ENCODE results near the gene TMEM131. TPM values are rescaled to one million over a fixed set of nuclear protein-coding genes. Genes with fewer than 3 reads are reported as not detected.

Gene TMEM131
- total RNA-seq, 1 donor from 2014 or later, result 36.4 TPM

GRCh38 chr2:97733341-97734035 is 262.3 kb downstream of the TMEM131 start:
- Mint-ChIP-seq H3K36me3 (ENCODE audit: unreplicated experiment) (no peaks in the 10 kb centered on the region), H3K27me3 (ENCODE audit: unreplicated experiment) (no peaks in the 10 kb centered on the region), H3K4me1 (ENCODE audit: unreplicated experiment) (no peaks in the 10 kb centered on the region), H3K9me3 (ENCODE audit: unreplicated experiment) (no peaks in the 10 kb centered on the region), H3K4me3 (ENCODE audit: unreplicated experiment) (no peak overlapping the region), H3K27ac (ENCODE audit: unreplicated experiment) (no peak overlapping the region)
- no peak for DNase-seq (ENCODE audit: extremely low spot score, unreplicated experiment)
- TF ChIP-seq CTCF (IDR thresholded peaks at IDR 0.05), result no peak

GRCh38 chr2:97732436-97733340 is 263.1 kb downstream of the TMEM131 start:
- Mint-ChIP-seq H3K9me3 (ENCODE audit: unreplicated experiment) (no peaks in the 10 kb centered on the region), H3K27me3 (ENCODE audit: unreplicated experiment) (no peaks in the 10 kb centered on the region), H3K36me3 (ENCODE audit: unreplicated experiment) (no peaks in the 10 kb centered on the region), H3K27ac (ENCODE audit: unreplicated experiment) (no peak overlapping the region), H3K4me3 (ENCODE audit: unreplicated experiment) (no peak overlapping the region), H3K4me1 (ENCODE audit: unreplicated experiment) (no peaks in the 10 kb centered on the region)
- DNase-seq (ENCODE audit: extremely low spot score, unreplicated experiment), result no peak
- TF ChIP-seq CTCF (IDR thresholded peaks at IDR 0.05), result no peak

GRCh38 chr2:97731274-97732020 is 264.3 kb downstream of the TMEM131 start:
- no peak overlapping the region for H3K4me3 Mint-ChIP-seq (ENCODE audit: unreplicated experiment)
- H3K4me1 Mint-ChIP-seq (ENCODE audit: unreplicated experiment), result no peaks in the 10 kb centered on the region
- H3K27ac Mint-ChIP-seq (ENCODE audit: unreplicated experiment), result no peak overlapping the region
- H3K36me3 Mint-ChIP-seq (ENCODE audit: unreplicated experiment), result no peaks in the 10 kb centered on the region
- H3K27me3 Mint-ChIP-seq (ENCODE audit: unreplicated experiment), result no peaks in the 10 kb centered on the region
- DNase-seq (ENCODE audit: extremely low spot score, unreplicated experiment), result no peak
- no peaks in the 10 kb centered on the region for H3K9me3 Mint-ChIP-seq (ENCODE audit: unreplicated experiment)
- TF ChIP-seq CTCF (IDR thresholded peaks at IDR 0.05), result no peak

- TF ChIP-seq CTCF (IDR thresholded peaks at IDR 0.05), result no peak
- Mint-ChIP-seq H3K4me3 (ENCODE audit: unreplicated experiment) (no peak overlapping the region), H3K27me3 (ENCODE audit: unreplicated experiment) (no peaks in the 10 kb centered on the region), H3K36me3 (ENCODE audit: unreplicated experiment) (no peaks in the 10 kb centered on the region), H3K27ac (ENCODE audit: unreplicated experiment) (no peak overlapping the region), H3K4me1 (ENCODE audit: unreplicated experiment) (peaks cover 8% of the 10 kb centered on the region), H3K9me3 (ENCODE audit: unreplicated experiment) (no peaks in the 10 kb centered on the region)
- no peak for DNase-seq (ENCODE audit: extremely low spot score, unreplicated experiment)
Measured at GRCh38 chr2:97730245-97730644, 265.5 kb downstream of the TMEM131 start.

Measured in osteocyte (in vitro differentiated cells).